SW480 (cell line): ENCODE results near the gene CRMP1.

Experiments used
- DNase-seq: peaks from one replicate; pipeline ENCODE4 v3.0.0-alpha.2; 2016; ENCODE audit warnings: low spot score

CRMP1 gene

GRCh38 chr4:5888222-5889001 is 4.5 kb downstream of the CRMP1 start:
- DNase-seq = peak; percentile 14

- DNase-seq = peak; percentile 70
These were observed 5.3 kb downstream of the CRMP1 start for GRCh38 chr4:5887361-5888221.

- no peak for DNase-seq
These were observed 5.9 kb downstream of the CRMP1 start for GRCh38 chr4:5887011-5887360.

DNA sequence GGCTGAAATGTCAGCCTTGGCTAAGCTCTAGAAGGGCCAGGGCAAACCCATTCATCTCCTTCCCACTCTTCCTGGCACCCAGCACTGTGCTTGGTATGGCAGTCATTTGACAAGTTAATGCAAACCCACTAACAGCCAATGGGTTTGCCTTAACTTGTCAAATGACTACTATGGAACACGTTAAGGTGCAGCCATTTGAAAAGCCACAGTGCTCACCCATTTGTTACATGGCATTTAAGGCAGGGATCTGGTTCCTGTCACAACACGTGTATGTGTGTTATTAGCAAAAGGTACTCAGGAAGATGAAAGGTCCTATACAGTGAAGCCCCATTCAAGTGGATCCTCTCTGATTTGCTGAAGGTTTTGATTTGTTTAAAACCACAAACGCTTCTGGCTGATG is 7.2 kb downstream of the CRMP1 start:
- DNase-seq = no peak

GRCh38 chr4:5884796-5885195 is 8.1 kb downstream of the CRMP1 start:
- DNase-seq = peak; percentile 27

GRCh38 chr4:5883916-5884315 is 9.0 kb downstream of the CRMP1 start:
- DNase-seq = peak; percentile 34

- DNase-seq = peak; percentile 76
These were observed 9.9 kb downstream of the CRMP1 start for GRCh38 chr4:5882947-5883346.

- no peak for DNase-seq
These were observed 11.5 kb downstream of the CRMP1 start for GRCh38 chr4:5881340-5881739.

DNA sequence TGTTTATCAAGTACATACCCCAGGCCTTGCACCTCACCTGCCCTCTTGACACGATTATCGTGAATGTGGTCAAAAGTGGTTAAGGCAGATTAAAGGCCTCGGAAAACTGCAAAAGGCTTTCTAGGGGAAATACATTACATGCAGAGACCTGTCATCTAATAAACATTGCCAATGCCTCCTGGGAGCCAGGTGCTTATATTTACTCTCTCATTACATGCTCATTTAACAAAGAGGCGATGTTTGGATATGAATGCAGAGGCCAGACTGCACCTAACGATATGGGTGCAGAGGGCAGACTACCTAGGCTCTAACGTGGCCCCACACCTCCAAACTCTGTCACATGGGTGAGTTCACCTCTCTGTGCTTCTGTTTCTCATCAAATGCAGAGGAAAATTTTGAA is 14.5 kb downstream of the CRMP1 start:
- DNase-seq = no peak

GRCh38 chr4:5877392-5877791 is 15.5 kb downstream of the CRMP1 start:
- DNase-seq = no peak

DNA sequence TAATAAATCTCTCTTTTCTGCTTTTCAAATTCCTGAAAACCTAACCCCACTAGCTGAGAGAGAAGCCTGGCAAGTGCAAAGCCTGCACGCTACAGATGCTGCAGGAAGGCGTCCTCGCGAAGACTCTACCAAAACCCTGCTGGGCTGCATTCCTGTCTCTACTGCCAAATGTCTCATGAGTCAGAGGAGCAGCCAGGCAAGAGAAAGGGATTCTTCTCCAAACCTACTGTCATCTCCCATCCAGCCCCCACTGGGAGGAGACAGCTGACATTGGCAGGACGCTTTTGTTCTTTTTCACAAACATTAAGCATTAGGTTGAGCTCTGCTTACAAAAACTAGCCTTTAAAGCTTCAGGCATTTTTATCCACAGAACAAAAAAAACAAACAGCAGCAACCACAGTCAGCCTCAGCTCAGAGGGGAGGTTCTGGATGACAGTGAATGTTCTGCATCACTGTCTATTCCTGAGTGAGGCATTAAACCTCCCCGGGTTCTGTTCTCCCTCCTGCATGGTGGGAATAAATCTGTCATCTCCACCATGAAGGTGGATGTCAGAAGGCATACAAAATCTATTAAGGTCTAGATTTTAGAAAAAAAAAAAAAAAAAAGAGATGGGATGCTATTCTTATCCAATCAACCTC is 18.0 kb downstream of the CRMP1 start:
- DNase-seq = no peak

GRCh38 chr4:5870701-5871100 is 22.2 kb downstream of the CRMP1 start:
- DNase-seq = no peak

GRCh38 chr4:5869966-5870619 is 22.8 kb downstream of the CRMP1 start:
- DNase-seq = no peak

DNA sequence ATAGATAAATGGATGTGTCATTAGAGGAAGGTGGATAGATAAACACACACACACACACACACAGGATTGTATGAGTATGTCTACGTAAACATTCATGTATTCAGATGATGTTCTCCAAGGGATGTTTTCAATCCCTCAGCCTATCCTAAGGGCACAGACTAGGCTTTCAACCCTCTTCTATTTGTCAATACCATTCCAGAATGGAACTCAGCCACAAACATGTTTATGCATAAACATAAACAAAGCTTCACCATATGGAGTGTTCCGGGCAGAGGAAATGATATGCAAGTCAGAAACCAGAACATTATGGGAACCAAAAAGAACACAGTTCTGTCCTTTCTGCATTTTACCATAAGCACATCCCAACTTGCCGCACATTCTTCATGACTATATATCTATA is 25.0 kb downstream of the CRMP1 start:
- no peak for DNase-seq

DNA sequence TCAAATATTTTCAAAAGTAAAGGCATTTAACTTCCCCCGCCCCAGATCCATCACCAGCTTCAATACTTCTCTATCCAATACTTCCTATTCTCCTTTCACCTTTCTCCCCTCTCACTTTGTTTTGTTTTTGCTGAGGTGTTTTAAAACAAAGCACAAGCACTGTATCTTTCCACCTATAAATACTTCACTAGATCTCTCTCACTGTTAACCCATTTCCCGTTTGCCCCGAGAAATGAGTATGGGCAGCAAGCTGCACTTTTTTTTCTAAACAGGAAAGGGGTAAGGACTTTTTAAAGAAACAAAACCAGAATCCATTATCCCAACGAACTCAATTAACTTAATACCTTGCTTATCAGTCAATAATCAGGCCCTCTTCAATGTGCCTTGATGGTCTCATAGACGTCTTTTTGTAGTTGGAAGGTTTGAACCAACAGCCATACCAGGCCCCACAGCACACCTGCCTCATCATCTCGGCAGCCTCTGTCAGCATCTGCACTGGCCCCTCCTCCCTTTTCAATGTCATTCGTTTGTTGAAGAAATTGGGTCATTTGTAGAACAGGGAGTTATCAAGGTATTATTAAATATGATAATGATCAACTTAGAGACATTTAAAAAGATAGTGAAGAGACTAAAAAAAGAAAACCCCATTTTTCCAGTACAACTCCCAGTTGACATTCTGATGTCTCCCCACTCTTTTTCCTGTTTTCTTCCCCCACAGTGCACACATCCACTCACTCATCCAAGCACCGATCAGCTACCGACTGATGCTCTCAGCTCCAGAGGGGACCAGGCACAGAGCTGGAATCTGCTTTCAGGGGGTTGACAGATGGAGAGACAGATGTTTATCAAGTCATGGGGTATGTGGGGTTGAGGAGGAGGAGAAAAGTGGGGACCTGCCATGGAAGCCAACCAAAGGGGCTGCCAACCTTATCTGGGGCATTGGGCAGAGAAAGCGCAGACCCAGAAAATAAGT is 25.8 kb downstream of the CRMP1 start:
- DNase-seq = no peak

DNA sequence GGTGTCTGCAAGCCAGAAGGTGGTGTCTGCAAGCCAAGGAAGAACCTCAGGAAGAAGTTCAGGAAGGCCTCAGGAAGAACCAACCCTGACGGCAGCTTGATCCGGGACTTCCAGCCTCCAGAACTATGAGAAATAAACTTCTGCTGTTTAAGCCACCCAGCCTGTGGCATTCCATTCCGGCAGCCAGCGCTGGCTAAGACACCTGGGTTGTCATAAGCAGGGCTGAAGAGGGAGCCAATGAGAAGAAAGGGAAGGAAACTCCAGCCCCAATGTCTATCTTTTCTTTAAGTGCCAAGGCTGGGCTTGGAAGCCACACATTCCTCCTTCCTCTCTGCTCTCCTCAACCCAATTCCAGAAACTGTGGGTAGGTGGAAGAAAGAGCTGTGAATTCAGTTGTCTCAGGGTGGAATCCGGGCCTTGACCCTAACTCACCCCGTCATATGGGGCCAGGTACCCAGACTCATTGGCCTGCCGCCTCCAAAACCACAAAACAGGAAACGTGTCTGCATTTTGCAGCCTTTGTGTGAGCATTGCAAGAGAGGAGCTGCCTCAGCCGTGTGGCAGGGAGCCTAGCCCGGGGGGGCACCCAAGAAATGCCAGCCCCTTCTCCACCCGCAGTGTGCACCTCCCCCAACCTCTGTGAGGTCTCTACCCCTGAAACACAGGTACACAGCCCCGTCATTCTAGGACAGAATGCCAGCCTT is 26.8 kb downstream of the CRMP1 start:
- no peak for DNase-seq

DNA sequence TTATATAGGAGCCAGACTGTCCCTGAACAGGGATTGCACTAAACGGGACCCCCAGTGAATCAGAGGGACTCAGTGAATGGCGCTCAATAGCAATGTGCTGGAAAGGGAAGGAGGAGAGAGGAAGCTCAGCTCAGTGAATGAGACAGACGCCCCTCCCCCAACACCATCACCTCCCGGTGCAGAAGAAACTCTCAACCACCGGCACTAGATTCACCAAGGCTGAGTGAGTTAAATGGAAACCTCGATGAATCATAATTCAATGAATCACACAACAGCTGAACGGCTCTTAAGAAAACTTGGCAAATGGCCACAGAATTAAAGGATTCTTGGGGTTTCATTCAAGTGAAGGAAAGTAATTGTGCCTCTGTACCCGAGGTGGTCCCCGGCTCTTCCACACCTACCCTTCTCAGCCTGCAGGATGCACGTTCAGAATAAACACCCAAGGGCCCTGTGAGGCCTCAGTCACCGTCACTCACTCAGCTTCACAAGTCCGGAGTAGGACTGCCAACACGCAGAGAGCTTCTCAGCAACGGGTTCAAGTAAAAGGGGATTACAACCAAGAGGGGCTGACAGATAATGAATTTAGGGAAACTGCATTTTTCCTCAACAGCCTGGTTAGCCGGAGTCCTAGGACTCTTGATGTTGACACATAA is 29.3 kb downstream of the CRMP1 start:
- DNase-seq = peak; percentile 65

DNA sequence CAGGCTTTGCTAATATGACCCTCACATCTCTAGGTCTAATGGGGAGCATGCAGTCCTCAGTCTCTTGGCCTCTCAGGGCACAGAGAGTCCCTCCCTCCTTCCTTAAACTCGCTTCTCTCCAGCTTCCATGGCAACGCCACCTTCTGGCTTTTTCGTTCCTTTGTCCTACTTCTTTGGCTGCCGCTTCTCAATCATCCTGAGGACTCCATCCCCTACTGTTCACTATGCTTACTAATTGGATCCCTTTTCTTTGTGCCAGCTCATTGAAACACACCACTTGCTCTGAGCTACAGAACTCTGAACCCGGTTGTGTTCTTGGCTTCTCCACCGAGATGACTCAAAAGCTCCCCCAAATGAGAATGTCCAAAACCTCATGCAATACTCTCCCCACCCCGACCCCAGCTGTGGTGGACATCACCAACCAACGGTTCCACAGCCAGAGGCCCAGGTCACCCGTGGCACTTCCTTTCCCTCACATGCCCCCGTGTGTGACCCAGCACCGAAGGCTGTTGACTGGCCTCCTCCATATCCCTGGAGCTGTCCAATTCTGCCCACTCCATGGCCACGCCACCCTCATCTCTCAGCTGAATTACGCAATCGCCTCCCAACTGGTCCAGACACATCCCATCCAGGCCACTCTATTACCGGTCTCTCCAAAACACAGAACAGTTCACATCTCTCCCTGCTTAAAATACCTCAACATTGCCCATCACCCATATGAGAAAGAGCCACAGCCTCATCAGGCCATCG is 34.7 kb downstream of the CRMP1 start:
- no peak for DNase-seq

GRCh38 chr4:5857199-5857598 is 35.7 kb downstream of the CRMP1 start:
- no peak for DNase-seq
